ENCODE data around the gene SCRN1. TPM values are rescaled to one million over a fixed set of nuclear protein-coding genes. Genes with fewer than 3 reads are reported as not detected.
A peak's percentile ranks its signal among the peaks of the same experiment; 100 is the strongest.

The SCRN1 gene
- total and polyA plus RNA-seq, 2 experiments from 2014 or later, result 47.1 to 73.5 TPM

GRCh38 chr7:29988424-29989256 is 961 bp downstream of the SCRN1 start:
- Histone ChIP-seq H3K4me2 (peak overlapping the region; percentile 88), H3K36me3 (replicated peaks; ENCODE audit: insufficient read depth, low read depth) (no peaks in the 10 kb centered on the region), H3K4me1 (ENCODE audit: insufficient read depth) (peaks cover 9% of the 10 kb centered on the region), H3K4me3 (peak overlapping the region; percentile 86), H2AFZ (peak overlapping the region; percentile 57), H3K9me3 (ENCODE audit: low read depth) (peaks cover 7% of the 10 kb centered on the region), H3K79me2 (peaks cover 53% of the 10 kb centered on the region), H3K9me2 (replicated peaks; ENCODE audit: insufficient read depth) (no peaks in the 10 kb centered on the region), H3K27ac (peak overlapping the region; percentile 88), H3K27me3 (no peaks in the 10 kb centered on the region), H4K20me1 (ENCODE audit: insufficient read depth, poor library complexity, severe bottlenecking) (no peaks in the 10 kb centered on the region)
- WGBS (ENCODE audit: low lambda C conversion rate, missing lambda C conversion rate), result 4% methylated on average over 75 of the region's 75 CpGs
- peak; percentile 70 for DNase-seq (ENCODE audit: low spot score)
- TF ChIP-seq CTCF (IDR thresholded peaks at IDR 0.05; ENCODE audit: poor library complexity), result no peak

GRCh38 chr7:29987811-29988317 is 1.7 kb downstream of the SCRN1 start:
- TF ChIP-seq EZH2 (IDR thresholded peaks at IDR 0.05; ENCODE audit: borderline replicate concordance) (no peak), EZH2phosphoT487 (IDR thresholded peaks at IDR 0.05; ENCODE audit: low read depth, severe bottlenecking, unreplicated experiment) (no peak), CTCF (IDR thresholded peaks at IDR 0.05; ENCODE audit: poor library complexity) (no peak)
- Histone ChIP-seq H2AFZ (peak overlapping the region; percentile 57), H3K27ac (peak overlapping the region; percentile 88), H3K9me2 (replicated peaks; ENCODE audit: insufficient read depth) (no peaks in the 10 kb centered on the region), H3K4me1 (ENCODE audit: insufficient read depth) (peaks cover 9% of the 10 kb centered on the region), H4K20me1 (ENCODE audit: insufficient read depth, poor library complexity, severe bottlenecking) (no peaks in the 10 kb centered on the region), H3K4me3 (peak overlapping the region; percentile 86), H3K4me2 (peak overlapping the region; percentile 88), H3K9me3 (ENCODE audit: low read depth) (peaks cover 4% of the 10 kb centered on the region), H3K79me2 (peaks cover 60% of the 10 kb centered on the region), H3K36me3 (replicated peaks; ENCODE audit: insufficient read depth, low read depth) (no peaks in the 10 kb centered on the region), H3K27me3 (no peaks in the 10 kb centered on the region)
- WGBS (ENCODE audit: low lambda C conversion rate, missing lambda C conversion rate), result 26% methylated on average over 8 of the region's 8 CpGs
- DNase-seq (ENCODE audit: low spot score), result peak; percentile 68

- Histone ChIP-seq H3K4me2 (peak overlapping the region; percentile 88), H3K27ac (peak overlapping the region; percentile 88), H3K4me3 (peak overlapping the region; percentile 31), H4K20me1 (ENCODE audit: insufficient read depth, poor library complexity, severe bottlenecking) (peaks cover 3% of the 10 kb centered on the region), H2AFZ (peak overlapping the region; percentile 19), H3K36me3 (replicated peaks; ENCODE audit: insufficient read depth, low read depth) (no peaks in the 10 kb centered on the region), H3K79me2 (peaks cover 68% of the 10 kb centered on the region), H3K9me2 (replicated peaks; ENCODE audit: insufficient read depth) (no peaks in the 10 kb centered on the region), H3K27me3 (no peaks in the 10 kb centered on the region), H3K4me1 (ENCODE audit: insufficient read depth) (peaks cover 9% of the 10 kb centered on the region), H3K9me3 (ENCODE audit: low read depth) (no peaks in the 10 kb centered on the region)
- DNase-seq (ENCODE audit: low spot score), result peak; percentile 19
- 47% methylated on average over 2 of the region's 2 CpGs for WGBS (ENCODE audit: low lambda C conversion rate, missing lambda C conversion rate)
- TF ChIP-seq CTCF (IDR thresholded peaks at IDR 0.05; ENCODE audit: poor library complexity) (no peak), EZH2phosphoT487 (IDR thresholded peaks at IDR 0.05; ENCODE audit: low read depth, severe bottlenecking, unreplicated experiment) (no peak), EZH2 (IDR thresholded peaks at IDR 0.05; ENCODE audit: borderline replicate concordance) (no peak)
Measured at GRCh38 chr7:29987083-29987482, 2.5 kb downstream of the SCRN1 start.

Data from hepatocyte (in vitro differentiated cells).